Chondrocyte (in vitro differentiated cells): ENCODE data around the gene EDARADD. TPM values are rescaled to one million over a fixed set of nuclear protein-coding genes. Genes with fewer than 3 reads are reported as not detected.

ENCODE experiments used
- DNase-seq: peaks from one replicate; pipeline ENCODE4 v3.0.0; 2021; ENCODE audit warnings: mixed read lengths, low spot score
- H3K27ac Mint-ChIP-seq: one replicate; pipeline ENCODE4 v1.8.0; 2021; ENCODE audit warnings: mild to moderate bottlenecking, moderate library complexity, mixed read lengths; ENCODE audit not compliant: unreplicated experiment
- H3K27me3 Mint-ChIP-seq: 2 replicates; pipeline ENCODE4 v1.8.0; 2021; ENCODE audit warnings: low read depth, mixed read lengths
- H3K36me3 Mint-ChIP-seq: 2 replicates; pipeline ENCODE4 v1.8.0; 2021; ENCODE audit warnings: low read depth, mixed read lengths
- H3K4me1 Mint-ChIP-seq: 2 replicates; pipeline ENCODE4 v1.8.0; 2021; ENCODE audit warnings: low read depth, mild to moderate bottlenecking, mixed read lengths
- H3K4me3 Mint-ChIP-seq: one replicate; pipeline ENCODE4 v1.8.0; 2021; ENCODE audit warnings: mild to moderate bottlenecking, moderate library complexity, mixed read lengths; ENCODE audit not compliant: unreplicated experiment
- H3K9me3 Mint-ChIP-seq: 2 replicates; pipeline ENCODE4 v1.8.0; 2021; ENCODE audit warnings: low read depth, mixed read lengths
- CTCF ChIP-seq: fragments of 200-600 bp; sonication (generic); IDR thresholded peaks from 2 replicates; pipeline ENCODE4 v1.5.0; 2021; ENCODE audit warnings: antibody characterized with exemption, mild to moderate bottlenecking, moderate library complexity
- total RNA-seq: library from RNA; stranded (reverse); gene quantifications from 3 replicates; pipeline ENCODE4 v1.2.1, GENCODE V29; 2021

The EDARADD gene
- total RNA-seq, 1 donor from 2014 or later: 0.40 TPM

- H3K4me3 Mint-ChIP-seq: no peak overlapping the region
- H3K9me3 Mint-ChIP-seq: no peaks in the 10 kb centered on the region
- H3K27ac Mint-ChIP-seq: no peak overlapping the region
- peaks cover under 1% of the 10 kb centered on the region for H3K4me1 Mint-ChIP-seq
- H3K36me3 Mint-ChIP-seq: no peaks in the 10 kb centered on the region
- DNase-seq: no peak
- no peak for TF ChIP-seq CTCF
- H3K27me3 Mint-ChIP-seq: peaks cover 15% of the 10 kb centered on the region
Observed at GRCh38 chr1:236471653-236472052, 77.6 kb downstream of the EDARADD start.

DNA sequence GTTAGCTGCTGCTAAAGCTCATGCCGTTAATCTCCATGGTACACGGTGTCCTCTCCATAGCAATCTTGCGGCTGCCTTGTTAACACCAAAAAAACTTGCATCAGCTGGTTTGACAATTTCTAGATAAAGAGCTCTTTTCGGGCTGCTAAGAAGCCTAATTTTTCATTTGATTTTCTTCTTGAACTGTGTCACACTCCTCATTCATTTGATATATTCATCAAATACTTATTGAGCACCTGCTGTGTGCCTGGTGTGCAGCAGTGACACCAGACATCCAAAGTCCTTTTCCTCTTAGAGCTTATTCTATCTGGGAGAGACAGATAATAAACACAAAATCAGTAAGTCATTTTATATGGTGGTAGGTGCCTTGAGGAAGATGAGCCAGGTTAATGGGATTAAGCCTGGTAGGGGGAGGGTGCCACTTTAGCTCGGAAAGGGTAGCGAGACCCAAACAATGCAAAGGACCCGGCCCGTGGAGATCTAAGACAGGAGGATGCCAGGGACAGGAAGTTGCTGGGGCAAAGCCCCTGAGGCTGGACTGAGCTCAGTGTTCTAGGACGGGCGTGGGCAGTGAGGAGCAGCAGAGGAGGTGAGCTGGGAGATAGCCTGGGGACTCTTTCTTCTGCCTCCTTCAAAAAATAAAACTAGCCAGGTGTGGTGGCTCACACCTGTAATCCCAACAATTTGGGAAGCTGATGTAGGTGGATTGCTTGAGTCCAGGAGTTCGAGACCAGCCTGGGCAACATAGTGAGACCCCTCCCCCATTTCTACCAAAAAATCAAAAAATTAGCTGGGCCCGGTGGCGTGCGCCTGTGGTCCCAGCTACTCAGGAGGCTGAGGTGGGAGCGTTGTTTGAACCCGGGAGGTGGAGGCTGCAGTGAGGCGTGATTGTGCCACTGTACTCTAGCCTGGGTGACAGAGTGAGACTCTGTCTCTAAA is 79.0 kb downstream of the EDARADD start:
- H3K9me3 Mint-ChIP-seq: no peaks in the 10 kb centered on the region
- H3K27me3 Mint-ChIP-seq: peaks cover 18% of the 10 kb centered on the region
- no peak overlapping the region for H3K27ac Mint-ChIP-seq
- H3K36me3 Mint-ChIP-seq: no peaks in the 10 kb centered on the region
- no peaks in the 10 kb centered on the region for H3K4me1 Mint-ChIP-seq
- TF ChIP-seq CTCF: no peak
- no peak for DNase-seq
- H3K4me3 Mint-ChIP-seq: no peak overlapping the region

GRCh38 chr1:236476019-236476418 is 81.9 kb downstream of the EDARADD start:
- Mint-ChIP-seq H3K4me1 (no peaks in the 10 kb centered on the region), H3K27ac (no peak overlapping the region), H3K9me3 (no peaks in the 10 kb centered on the region), H3K4me3 (no peak overlapping the region), H3K27me3 (peaks cover 16% of the 10 kb centered on the region), H3K36me3 (no peaks in the 10 kb centered on the region)
- no peak for TF ChIP-seq CTCF
- no peak for DNase-seq

GRCh38 chr1:236480758-236481436 is 86.8 kb downstream of the EDARADD start:
- no peaks in the 10 kb centered on the region for H3K9me3 Mint-ChIP-seq
- DNase-seq: no peak
- H3K27ac Mint-ChIP-seq: no peak overlapping the region
- no peak overlapping the region for H3K4me3 Mint-ChIP-seq
- H3K4me1 Mint-ChIP-seq: no peaks in the 10 kb centered on the region
- TF ChIP-seq CTCF: no peak
- H3K27me3 Mint-ChIP-seq: peaks cover 12% of the 10 kb centered on the region
- H3K36me3 Mint-ChIP-seq: no peaks in the 10 kb centered on the region

DNA sequence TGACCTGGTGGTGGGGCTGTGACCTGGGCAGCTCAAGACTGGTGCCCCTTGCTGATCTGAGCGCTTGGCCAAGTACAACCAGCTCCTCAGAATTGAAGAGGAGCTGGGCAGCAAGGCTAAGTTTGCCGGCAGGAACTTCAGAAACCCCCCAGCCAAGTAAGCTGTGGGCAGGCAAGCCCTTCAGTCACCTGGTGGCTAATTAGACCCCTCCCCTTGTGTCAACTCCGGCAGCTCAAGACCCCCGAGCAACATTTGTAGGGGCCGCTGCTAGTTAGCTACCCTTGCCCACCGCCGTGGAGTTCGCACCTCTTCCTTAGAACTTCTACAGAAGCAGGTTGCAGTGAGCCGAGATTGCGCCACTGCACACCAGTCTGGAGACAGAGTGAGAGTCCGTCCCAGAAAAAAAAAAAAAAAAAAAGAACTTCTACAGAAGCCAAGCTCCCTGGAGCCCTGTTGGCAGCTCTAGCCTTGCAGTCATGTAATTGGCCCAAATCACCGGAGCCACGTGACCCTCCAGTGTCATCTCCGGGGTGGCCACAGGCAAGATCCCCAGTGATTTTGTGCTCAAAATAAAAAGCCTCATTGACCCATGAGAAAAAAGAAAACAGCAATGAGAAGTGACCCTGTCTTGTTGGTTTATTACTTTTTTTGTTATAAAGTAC is 90.4 kb downstream of the EDARADD start:
- DNase-seq: no peak
- Mint-ChIP-seq H3K4me1 (no peaks in the 10 kb centered on the region), H3K9me3 (no peaks in the 10 kb centered on the region), H3K36me3 (no peaks in the 10 kb centered on the region), H3K27me3 (peaks cover 9% of the 10 kb centered on the region), H3K4me3 (no peak overlapping the region), H3K27ac (no peak overlapping the region)
- TF ChIP-seq CTCF: no peak
